IMR-90 (cell line): Measurements from ENCODE around the gene TAGLN. TPM values are rescaled to one million over a fixed set of nuclear protein-coding genes. Genes with fewer than 3 reads are reported as not detected.

Source experiments
- ATAC-seq: fragments of 200-7000 bp; cut with Tn5 transposase; 2 replicates; pipeline ENCODE4 v1.9.1; 2020; ENCODE audit warnings: low read depth, mild to moderate bottlenecking, moderate library complexity
- BruUV-seq: library from RNA; stranded (reverse); fragments of 400-500 nt; replicated peaks from 2 replicates; lab custom pipeline; 2021; lab: Mats Ljungman, UMichigan
- CTCF ChIA-PET: fragments of 300-600 bp; formaldehyde crosslinking; extraction: SDS; loops from one replicate; lab custom pipeline; 2021; ENCODE audit warnings: antibody characterized with exemption; lab: Yijun Ruan, JAX
- POLR2A ChIA-PET: fragments of 300-600 bp; sonication (Branson Sonifier 250); formaldehyde crosslinking; loops from one replicate; lab custom pipeline; 2022; ENCODE audit warnings: antibody characterized with exemption; ENCODE audit not compliant: unreplicated experiment; lab: Charles Lee
- DNase-seq: peaks from one replicate; pipeline ENCODE4 v3.0.0; 2013
- H2AFZ ChIP-seq: replicated peaks from 2 replicates; pipeline ENCODE3; 2013; ENCODE audit warnings: low read length, mild to moderate bottlenecking; ENCODE audit not compliant: poor library complexity
- H2AK5ac ChIP-seq: 2 replicates; pipeline ENCODE4 v1.6.1; 2013; ENCODE audit warnings: low read depth, low read length, inconsistent platforms
- H2AK9ac ChIP-seq: replicated peaks from 2 replicates; pipeline ENCODE3; 2013; ENCODE audit warnings: mild to moderate bottlenecking, low read depth, low read length, moderate library complexity; ENCODE audit not compliant: poor library complexity
- H2BK120ac ChIP-seq: 2 replicates; pipeline ENCODE4 v1.6.1; 2013; ENCODE audit warnings: low read depth, low read length, inconsistent platforms
- H2BK15ac ChIP-seq: 3 replicates; pipeline ENCODE4 v1.6.1; 2013; ENCODE audit warnings: low read depth, low read length, inconsistent platforms
- H2BK20ac ChIP-seq: 2 replicates; pipeline ENCODE4 v1.6.1; 2013; ENCODE audit warnings: low read depth, mild to moderate bottlenecking, inconsistent platforms, low read length, moderate library complexity
- H2BK5ac ChIP-seq: 2 replicates; pipeline ENCODE4 v1.6.1; 2013; ENCODE audit warnings: mild to moderate bottlenecking, low read depth, low read length, inconsistent platforms; ENCODE audit not compliant: poor library complexity, severe bottlenecking
- H3K14ac ChIP-seq: replicated peaks from 2 replicates; pipeline ENCODE4 v1.6.1; 2013; ENCODE audit warnings: low read depth, low read length, inconsistent platforms
- H3K18ac ChIP-seq: 2 replicates; pipeline ENCODE4 v1.6.1; 2013; ENCODE audit warnings: low read depth, low read length, control low read depth
- H3K23ac ChIP-seq: 2 replicates; pipeline ENCODE4 v1.6.1; 2013; ENCODE audit warnings: low read depth, low read length, inconsistent platforms
- H3K27ac ChIP-seq: 2 replicates; pipeline ENCODE4 v1.5.1; 2013; ENCODE audit warnings: mild to moderate bottlenecking, control low read depth, low read length; ENCODE audit not compliant: insufficient read depth
- H3K27me3 ChIP-seq: 2 replicates; pipeline ENCODE4 v1.6.1; 2013; ENCODE audit warnings: low read length; ENCODE audit not compliant: control insufficient read depth, insufficient read depth
- H3K36me3 ChIP-seq: 2 replicates; pipeline ENCODE4 v1.6.1; 2013; ENCODE audit warnings: low read length, mixed read lengths; ENCODE audit not compliant: control insufficient read depth, insufficient read depth
- H3K4ac ChIP-seq: 2 replicates; pipeline ENCODE4 v1.6.1; 2013; ENCODE audit warnings: low read depth, low read length, inconsistent platforms
- H3K4me1 ChIP-seq: 2 replicates; pipeline ENCODE4 v1.6.1; 2013; ENCODE audit warnings: low read length, mixed read lengths; ENCODE audit not compliant: control insufficient read depth, insufficient read depth
- H3K4me2 ChIP-seq: 2 replicates; pipeline ENCODE4 v1.6.1; 2013; ENCODE audit warnings: low read depth, mild to moderate bottlenecking, control low read depth, low read length, moderate library complexity
- H3K4me3 ChIP-seq: 2 replicates; pipeline ENCODE4 v1.5.1; 2013; ENCODE audit warnings: low read depth, mild to moderate bottlenecking, control low read depth, low read length, moderate library complexity; ENCODE audit not compliant: insufficient read depth
- H3K56ac ChIP-seq: 2 replicates; pipeline ENCODE4 v1.6.1; 2013; ENCODE audit warnings: low read length, inconsistent platforms; ENCODE audit not compliant: insufficient read depth; ENCODE audit errors: extremely low read depth
- H3K79me1 ChIP-seq, 2 experiments: 2 replicates each; pipeline ENCODE4 v1.6.1; 2013; ENCODE audit warnings: low read length in 2 of 2, inconsistent platforms in 1 of 2, low read depth in 1 of 2
- H3K9ac ChIP-seq: 2 replicates; pipeline ENCODE4 v1.6.1; 2013; ENCODE audit warnings: low read depth, low read length, control low read depth
- H3K9me1 ChIP-seq: 2 replicates; pipeline ENCODE4 v1.6.1; 2013; ENCODE audit warnings: low read length, inconsistent platforms; ENCODE audit not compliant: insufficient read depth
- H3K9me3 ChIP-seq: 2 replicates; pipeline ENCODE4 v1.6.1; 2013; ENCODE audit warnings: low read length; ENCODE audit not compliant: control insufficient read depth, insufficient read depth
- H4K20me1 ChIP-seq: 2 replicates; pipeline ENCODE4 v1.6.1; 2013; ENCODE audit warnings: low read length, inconsistent platforms; ENCODE audit not compliant: insufficient read depth
- H4K5ac ChIP-seq: 2 replicates; pipeline ENCODE4 v1.6.1; 2013; ENCODE audit warnings: mild to moderate bottlenecking, low read depth, low read length, control low read depth
- H4K8ac ChIP-seq, 2 experiments: 2 replicates each; pipeline ENCODE4 v1.6.1; 2013; ENCODE audit warnings: low read depth in 2 of 2, low read length in 2 of 2, control low read depth in 1 of 2, inconsistent platforms in 1 of 2
- H4K91ac ChIP-seq: 2 replicates; pipeline ENCODE4 v1.6.1; 2013; ENCODE audit warnings: low read depth, low read length, inconsistent platforms; ENCODE audit not compliant: insufficient read depth
- RAD21 ChIP-seq: IDR thresholded peaks from 2 replicates; pipeline ENCODE4 v1.6.1; 2012; ENCODE audit warnings: low read length, improper control_type of control experiment
- RFX5 ChIP-seq: IDR thresholded peaks from 2 replicates; pipeline ENCODE4 v1.8.0; 2012; ENCODE audit warnings: low read depth, mild to moderate bottlenecking, low read length, moderate library complexity
- WGBS, 2 experiments: methylation state at CpG; one replicate each; pipeline versions ENCODE4 v1.1.5 to v1.1.7; 2013; ENCODE audit warnings: missing lambda C conversion rate in 2 of 2; ENCODE audit not compliant: insufficient read length in 1 of 2; ENCODE audit errors: extremely low coverage in 2 of 2; 5-methylcytosine and 5-hydroxymethylcytosine counted together
- dilution Hi-C: fragments of 300-500 bp; cut with HindIII; formaldehyde crosslinking; loops from one replicate; pipeline ENCODE4 v1.14.3; 2018; ENCODE audit warnings: low sequenced_read_pairs; ENCODE audit not compliant: unreplicated experiment
- in situ Hi-C: fragments of 300-500 bp; cut with MboI; formaldehyde crosslinking; loops from 3 replicates; pipeline ENCODE4 v1.14.3; 2019; ENCODE audit warnings: low sequenced_read_pairs, inconsistent platforms, mixed read lengths
- intact Hi-C: fragments of 100-400 bp; cut with micrococcal nuclease; formaldehyde crosslinking; loops from 2 replicates; pipeline ENCODE4 v1.10.0; 2022
- polyA plus RNA-seq, 3 experiments: library from polyadenylated mRNA; depleted of rRNA; stranded (reverse); fragments of >200 nt; gene quantifications; 2 replicates each; pipeline ENCODE4 v1.2.3, GENCODE V29; 2012; ENCODE audit warnings: low replicate concordance in 1 of 3
- total RNA-seq: library from RNA; depleted of rRNA; stranded (reverse); fragments of >200 nt; gene quantifications from 2 replicates; pipeline ENCODE4 v1.2.3, GENCODE V29; 2012

The TAGLN gene
- total and polyA plus RNA-seq, 2 of the 4 experiments (the other 2 are of a cell fraction), result 2,558 to 3,760 TPM

DNA sequence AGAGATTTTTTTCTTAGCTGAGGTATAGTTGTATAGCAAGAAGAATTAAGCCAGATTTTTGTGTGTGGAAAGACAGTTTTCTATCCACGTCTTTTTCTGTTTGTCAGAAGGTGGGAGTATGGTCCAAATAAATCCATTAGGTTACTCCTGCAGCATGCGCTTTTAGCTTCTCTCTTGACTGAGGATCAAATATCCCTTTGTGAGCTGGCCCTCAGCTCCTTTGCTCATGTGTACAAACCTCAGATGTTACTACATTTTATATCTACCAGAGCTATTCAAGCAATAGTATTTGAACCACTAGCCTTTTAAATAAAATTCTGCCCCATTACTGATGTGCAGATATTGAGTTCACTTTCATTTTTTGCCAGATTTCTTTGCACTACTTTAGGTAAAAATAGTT, 29.4 kb upstream of the TAGLN start:
- no CpG with 5 or more reads among the region's 2 CpGs for WGBS, 2 experiments
- H3K9ac ChIP-seq, result no peak overlapping the region
- H4K8ac ChIP-seq, result no peak overlapping the region
- DNase-seq (no peak), ATAC-seq (no peak)
- no peak overlapping the region for H2AK5ac ChIP-seq
- intact Hi-C loops, result no loop called here
- no peak overlapping the region for H3K18ac ChIP-seq
- no peak overlapping the region for H2AFZ ChIP-seq
- H3K4me1 ChIP-seq, result peaks cover 14% of the 10 kb centered on the region
- H2BK20ac ChIP-seq, result no peak overlapping the region
- H3K4me3 ChIP-seq, result no peak overlapping the region
- H3K9me1 ChIP-seq, result peaks cover 10% of the 10 kb centered on the region
- no peak overlapping the region for H3K23ac ChIP-seq
- ChIA-PET CTCF (interaction anchor here (0.6 to 1.4 kb wide), 2 partner anchors 11 to 22 kb away, joined by 5 to 6 read pairs; no protein-coding TSS in a partner anchor), POLR2A (interaction anchor here (0.6 kb wide), 1 partner anchor 72 kb away, joined by 5 read pairs; the partner anchor contains the start of gene SIK3)
- H3K56ac ChIP-seq, result no peak overlapping the region
- no peak overlapping the region for H3K4me2 ChIP-seq
- H2AK9ac ChIP-seq, result no peak overlapping the region
- H4K91ac ChIP-seq, result no peak overlapping the region
- dilution Hi-C loops, result no loop called here
- no peaks in the 10 kb centered on the region for H3K9me3 ChIP-seq
- peaks cover 6 to 46% of the 10 kb centered on the region in 2 experiments for H3K79me1 ChIP-seq
- H4K20me1 ChIP-seq, result peaks cover 16% of the 10 kb centered on the region
- in situ Hi-C loops, result no loop called here
- H3K4ac ChIP-seq, result no peak overlapping the region
- peaks cover 19% of the 10 kb centered on the region for H3K36me3 ChIP-seq
- no peak overlapping the region for H2BK5ac ChIP-seq
- BruUV-seq, result no TSS peak
- H4K5ac ChIP-seq, result no peak overlapping the region
- H3K27me3 ChIP-seq, result no peaks in the 10 kb centered on the region
- H3K14ac ChIP-seq, result no peak overlapping the region
- no peak for TF ChIP-seq RAD21
- TF ChIP-seq RFX5, result no peak
- H2BK120ac ChIP-seq, result no peak overlapping the region
- H2BK15ac ChIP-seq, result no peak overlapping the region
- no peak overlapping the region for H3K27ac ChIP-seq
